HG03432 (cell line): Measurements from ENCODE around the gene TEX12.
"Not testable (repeated sequence)": the region's sequence is repeated elsewhere in the genome, so short reads cannot be mapped to it uniquely, and the experiment has no call there.

Experiments
- ATAC-seq: cut with Tn5 transposase; IDR thresholded peaks from one replicate; pipeline ENCODE4 v1.9.1; 2021; ENCODE audit warnings: mild to moderate bottlenecking, moderate library complexity; ENCODE audit not compliant: unreplicated experiment

Gene TEX12, protein sequence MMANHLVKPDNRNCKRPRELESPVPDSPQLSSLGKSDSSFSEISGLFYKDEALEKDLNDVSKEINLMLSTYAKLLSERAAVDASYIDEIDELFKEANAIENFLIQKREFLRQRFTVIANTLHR

GRCh38 chr11:112167145-112167544 lies at the start of gene TEX12:
TSS of gene TEX12 (plus strand) at chr11:112167372. CDS start at chr11:112169269, 1,897 bp downstream.
- no peak for ATAC-seq

GRCh38 chr11:112118176-112118575 lies 49.0 kb upstream of the TEX12 start:
- no peak for ATAC-seq

DNA sequence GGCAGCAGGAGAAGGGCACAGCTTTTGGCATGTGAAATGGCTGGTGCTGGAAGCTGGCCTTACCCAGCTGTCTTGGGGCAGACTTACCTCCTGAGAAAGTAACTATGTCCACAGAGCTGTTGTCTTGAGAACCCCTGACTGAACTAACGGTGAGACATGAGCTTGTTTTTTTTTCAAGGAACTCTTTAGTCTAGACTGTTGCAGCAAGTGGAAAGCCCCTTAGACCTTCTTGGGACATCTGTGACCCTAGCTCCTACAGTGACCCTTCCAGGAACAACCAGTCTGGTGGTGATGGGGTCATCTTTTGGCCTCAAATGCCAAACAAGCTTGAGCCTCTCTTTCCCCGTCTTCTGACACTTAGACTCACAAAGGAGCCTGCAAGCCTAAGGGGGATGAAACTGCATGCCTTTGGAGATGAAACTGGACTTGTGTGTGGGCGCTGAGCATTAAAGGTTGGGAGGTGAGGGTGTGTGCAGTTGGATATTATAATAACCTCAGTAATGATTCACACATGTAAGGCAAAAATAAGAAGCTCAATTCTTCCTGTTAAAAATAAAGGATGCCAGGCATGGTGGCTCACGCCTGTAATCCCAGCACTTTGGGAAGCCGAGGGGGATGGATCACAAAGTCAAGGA lies 45.1 kb upstream of the TEX12 start:
- no peak for ATAC-seq

DNA sequence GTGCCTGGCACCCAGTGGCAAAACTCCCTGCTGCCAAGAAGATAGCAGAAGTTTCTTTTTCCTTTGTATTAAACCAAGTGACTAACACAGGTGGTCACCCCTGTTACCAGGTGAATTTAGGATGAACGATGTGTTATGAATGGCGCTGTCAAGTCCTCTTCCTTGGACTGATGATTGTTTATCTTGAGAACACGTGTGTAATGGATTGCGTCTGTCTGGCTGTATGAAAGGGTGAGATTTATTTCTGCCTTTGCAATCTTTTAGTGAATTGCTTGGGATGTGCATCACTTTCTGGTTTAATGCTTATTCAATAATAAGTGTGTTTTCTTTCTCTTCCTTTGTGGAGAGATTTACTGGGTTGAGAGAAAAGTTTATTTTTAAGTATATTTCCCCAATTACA lies 44.0 kb upstream of the TEX12 start:
- no peak for ATAC-seq

- no peak for ATAC-seq
Observed at GRCh38 chr11:112127056-112127455, 40.1 kb upstream of the TEX12 start.

GRCh38 chr11:112128483-112129121 lies 38.6 kb upstream of the TEX12 start:
- no peak for ATAC-seq

GRCh38 chr11:112129656-112130055 lies 37.5 kb upstream of the TEX12 start:
- ATAC-seq, result no peak

GRCh38 chr11:112132737-112133136 lies 34.4 kb upstream of the TEX12 start:
- ATAC-seq, result no peak

GRCh38 chr11:112134473-112134872 lies 32.7 kb upstream of the TEX12 start:
- ATAC-seq, result no peak

DNA sequence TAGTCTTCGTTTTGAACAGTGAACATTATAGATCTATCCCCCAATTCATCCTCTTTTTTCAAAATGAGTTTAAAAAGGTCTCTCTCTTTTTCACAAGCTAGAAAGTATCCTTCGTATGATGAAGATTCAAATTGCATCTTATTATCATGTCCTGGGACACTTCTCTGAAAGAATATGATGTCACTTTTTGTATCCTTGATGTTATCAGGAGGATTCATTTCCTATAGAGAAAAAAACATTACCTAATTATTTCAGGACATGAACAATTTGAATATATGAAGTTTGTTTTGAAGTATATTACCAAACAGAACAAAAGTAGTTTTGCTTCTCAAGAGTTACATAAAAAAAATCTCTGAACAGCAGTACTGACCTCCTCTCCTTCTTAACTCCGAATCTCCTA lies 23.6 kb upstream of the TEX12 start:
- no peak for ATAC-seq

- no peak for ATAC-seq
Observed at GRCh38 chr11:112150517-112150916, 16.7 kb upstream of the TEX12 start.

DNA sequence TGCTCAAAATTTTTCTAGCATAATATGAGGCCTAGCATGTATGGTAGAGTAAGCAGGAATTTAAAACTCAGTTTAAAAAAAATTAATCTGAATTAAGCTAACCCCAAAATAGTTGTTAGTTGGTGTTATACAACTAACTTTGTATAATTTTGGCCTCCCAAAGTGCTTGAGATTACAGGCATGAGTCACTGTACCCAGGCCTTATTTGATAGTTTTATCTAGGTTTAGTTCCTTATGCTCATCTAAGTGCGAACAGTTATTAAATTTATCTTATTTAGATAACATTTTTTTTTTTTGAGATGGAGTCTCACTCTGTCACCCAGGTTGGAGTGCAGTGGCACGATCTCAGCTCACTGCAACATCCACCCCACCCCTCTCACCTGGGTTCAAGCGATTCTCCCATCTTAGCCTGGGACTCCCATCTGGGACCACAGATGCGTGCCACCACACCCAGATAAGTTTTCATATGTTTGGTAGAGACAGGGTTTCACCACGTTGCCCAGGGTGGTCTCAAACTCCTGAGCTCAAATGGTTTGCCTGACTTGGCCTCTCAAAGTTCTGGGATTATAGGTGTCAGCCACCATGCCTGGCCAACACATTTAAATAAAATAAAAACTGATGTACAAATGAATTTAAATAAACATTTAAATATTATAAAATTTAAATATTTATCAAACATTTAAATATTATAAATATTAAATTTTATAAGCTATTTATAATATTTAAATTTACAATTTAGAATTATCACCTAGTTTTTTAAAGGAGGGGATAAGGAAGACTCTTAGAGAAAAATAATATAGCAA lies 10.8 kb upstream of the TEX12 start:
- ATAC-seq, result no peak

- no peak for ATAC-seq
Observed at GRCh38 chr11:112156956-112157766, 10.0 kb upstream of the TEX12 start.

- ATAC-seq, result no peak
Observed at GRCh38 chr11:112159098-112160065, 7.8 kb upstream of the TEX12 start.

- no peak for ATAC-seq
Observed at GRCh38 chr11:112160091-112160848, 6.9 kb upstream of the TEX12 start.

GRCh38 chr11:112161012-112161411 lies 6.2 kb upstream of the TEX12 start:
- no peak for ATAC-seq

DNA sequence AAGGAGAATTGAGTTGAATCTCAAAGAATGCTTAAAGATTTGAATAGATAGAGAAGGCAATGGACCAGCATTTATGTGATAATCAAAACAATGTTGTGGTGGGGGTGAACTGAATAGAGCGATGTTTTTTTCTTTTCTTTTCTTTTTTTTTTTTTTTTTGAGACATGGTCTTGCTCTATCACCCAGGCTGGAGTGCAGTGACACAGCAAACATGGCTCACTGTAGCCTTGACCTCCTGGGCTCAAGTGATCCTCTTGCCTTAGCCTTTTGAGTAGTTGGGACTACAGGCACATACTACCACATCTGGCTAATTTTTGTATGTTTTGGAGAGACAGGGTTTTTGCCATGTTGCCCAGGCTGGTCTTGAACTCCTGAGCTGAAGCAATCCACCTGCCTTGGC lies 5.0 kb upstream of the TEX12 start:
- not testable (repeated sequence) for ATAC-seq

GRCh38 chr11:112162761-112163546 lies 4.2 kb upstream of the TEX12 start:
- no peak for ATAC-seq
